Peyer's patch (tissue), 4 donors: ENCODE measurements around the gene AKAP6.

Source experiments
- CTCF ChIP-seq, 6 experiments: fragments of 450-650 bp in 4 of 6; fragments of 200-600 bp in 2 of 6; sonication (generic) in 1 of 6; IDR thresholded peaks; one replicate each; pipeline ENCODE4 v1.5.1; 2017 to 2019; ENCODE audit warnings: antibody characterized with exemption in 6 of 6, mild to moderate bottlenecking in 3 of 6, moderate library complexity in 1 of 6
- POLR2A ChIP-seq, 2 donors: fragments of 450-650 bp; IDR thresholded peaks; one replicate each; pipeline ENCODE4 v1.5.1; 2017; ENCODE audit warnings: antibody characterized with exemption in 2 of 2, mild to moderate bottlenecking in 2 of 2, moderate library complexity in 2 of 2

- TF ChIP-seq CTCF (IDR thresholded peaks at IDR 0.05) (no peak), POLR2A (IDR thresholded peaks at IDR 0.05) (no peak)
Observed at GRCh38 chr14:32561520-32561919, 232.4 kb downstream of the AKAP6 start.
